ENCODE measurements around the gene DNAH1. TPM values are rescaled to one million over a fixed set of nuclear protein-coding genes. Genes with fewer than 3 reads are reported as not detected.

The DNAH1 gene
- total RNA-seq, 2 donors from 2014 or later = 1.5 to 2.5 TPM

DNA sequence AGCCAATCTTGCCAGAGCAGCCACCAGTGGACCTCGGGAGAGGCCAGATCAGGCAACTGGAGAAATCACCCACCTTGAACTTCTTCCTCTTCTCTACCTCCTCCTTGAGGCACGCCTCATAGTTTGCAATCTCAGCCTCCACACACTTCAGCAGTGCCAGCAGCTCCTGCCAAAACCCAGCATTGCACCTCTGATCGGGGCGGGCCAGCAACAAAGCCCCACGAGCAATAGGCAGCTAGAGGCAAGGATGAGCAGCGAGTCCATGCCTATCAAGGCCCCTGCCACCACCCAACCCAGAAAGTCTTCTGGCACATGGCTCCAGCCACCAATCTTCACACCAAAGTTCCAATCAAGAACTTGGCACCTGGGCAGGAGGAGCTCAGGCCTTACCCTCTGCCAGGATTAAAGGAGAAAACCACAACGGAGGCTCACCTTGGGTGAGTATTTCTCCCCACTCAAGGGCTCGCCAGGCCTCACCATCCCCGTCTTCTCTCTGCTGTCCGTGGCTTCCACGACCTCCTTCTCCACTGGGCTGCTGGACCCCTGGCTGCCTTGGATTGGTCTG is 86.7 kb downstream of the DNAH1 start:
- TF ChIP-seq, protein P1, sequence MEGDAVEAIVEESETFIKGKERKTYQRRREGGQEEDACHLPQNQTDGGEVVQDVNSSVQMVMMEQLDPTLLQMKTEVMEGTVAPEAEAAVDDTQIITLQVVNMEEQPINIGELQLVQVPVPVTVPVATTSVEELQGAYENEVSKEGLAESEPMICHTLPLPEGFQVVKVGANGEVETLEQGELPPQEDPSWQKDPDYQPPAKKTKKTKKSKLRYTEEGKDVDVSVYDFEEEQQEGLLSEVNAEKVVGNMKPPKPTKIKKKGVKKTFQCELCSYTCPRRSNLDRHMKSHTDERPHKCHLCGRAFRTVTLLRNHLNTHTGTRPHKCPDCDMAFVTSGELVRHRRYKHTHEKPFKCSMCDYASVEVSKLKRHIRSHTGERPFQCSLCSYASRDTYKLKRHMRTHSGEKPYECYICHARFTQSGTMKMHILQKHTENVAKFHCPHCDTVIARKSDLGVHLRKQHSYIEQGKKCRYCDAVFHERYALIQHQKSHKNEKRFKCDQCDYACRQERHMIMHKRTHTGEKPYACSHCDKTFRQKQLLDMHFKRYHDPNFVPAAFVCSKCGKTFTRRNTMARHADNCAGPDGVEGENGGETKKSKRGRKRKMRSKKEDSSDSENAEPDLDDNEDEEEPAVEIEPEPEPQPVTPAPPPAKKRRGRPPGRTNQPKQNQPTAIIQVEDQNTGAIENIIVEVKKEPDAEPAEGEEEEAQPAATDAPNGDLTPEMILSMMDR (IDR thresholded peaks at IDR 0.05) = no peak
- no peak overlapping the region for H3K4me3 ChIP-seq
- peaks cover 0 to under 1% of the 10 kb centered on the region in 2 donors for H3K4me1 ChIP-seq
- no peak for DNase-seq (ENCODE audit: low spot score)
- peaks cover 74% of the 10 kb centered on the region for H3K36me3 ChIP-seq
- H3K9me3 ChIP-seq = no peaks in the 10 kb centered on the region
- no peak overlapping the region for H3K27ac ChIP-seq
- H3K27me3 ChIP-seq = no peaks in the 10 kb centered on the region

DNA sequence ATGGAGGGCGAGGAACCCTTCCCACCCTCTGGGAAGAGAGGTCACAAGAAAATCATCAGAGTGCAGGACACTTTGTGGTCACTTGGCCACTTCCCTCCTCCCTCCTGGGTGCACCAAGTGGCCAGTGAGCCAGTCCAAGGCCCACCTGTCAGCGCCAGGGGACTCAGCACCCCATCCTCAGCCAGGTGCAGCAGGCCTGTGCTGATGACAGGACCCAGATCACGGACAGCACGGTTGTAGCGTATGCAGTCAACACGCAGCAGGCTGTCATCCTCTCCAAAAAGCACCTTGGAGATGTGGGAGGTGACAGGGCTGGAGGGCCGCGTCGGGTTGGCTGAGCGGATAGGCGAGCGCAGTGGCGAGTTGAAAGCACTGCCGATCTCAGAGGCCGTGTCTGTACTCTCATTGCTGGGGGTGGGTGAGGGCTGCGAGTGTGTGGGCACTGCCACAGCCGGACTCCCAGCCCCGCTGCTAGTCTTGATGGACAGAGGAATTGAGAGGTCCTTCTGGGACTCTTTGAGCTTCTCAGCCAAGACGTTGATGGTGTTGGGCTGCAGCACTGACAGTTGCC is 87.2 kb downstream of the DNAH1 start:
- Histone ChIP-seq H3K27ac (no peak overlapping the region), H3K36me3 (peaks cover 76% of the 10 kb centered on the region), H3K27me3 (no peaks in the 10 kb centered on the region), H3K4me3 (no peak overlapping the region), H3K4me1 (peaks cover 0 to 6% of the 10 kb centered on the region in 2 donors), H3K9me3 (no peaks in the 10 kb centered on the region)
- DNase-seq (ENCODE audit: low spot score) = no peak
- TF ChIP-seq, protein P1 (IDR thresholded peaks at IDR 0.05) = no peak

DNA sequence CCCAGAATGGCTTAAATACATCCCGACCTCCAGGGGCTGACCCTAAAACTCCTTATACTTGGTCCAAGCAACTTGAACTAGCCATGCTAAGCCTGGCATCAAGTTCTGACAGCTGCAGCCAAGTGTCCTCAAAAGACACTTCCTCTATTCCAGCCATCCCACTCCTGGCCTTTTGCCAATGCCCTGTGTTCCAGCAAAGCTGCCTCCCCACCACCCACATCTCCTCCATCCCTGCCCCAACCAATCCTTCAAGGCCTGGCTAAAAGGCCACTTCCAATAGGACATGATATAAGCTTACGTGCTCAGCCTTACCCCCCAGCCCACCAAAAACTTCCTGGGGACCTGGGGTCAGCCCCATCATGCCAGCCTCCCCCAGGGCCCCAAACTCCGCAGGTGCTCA is 87.8 kb downstream of the DNAH1 start:
- Histone ChIP-seq H3K27ac (no peak overlapping the region), H3K9me3 (no peaks in the 10 kb centered on the region), H3K36me3 (peaks cover 76% of the 10 kb centered on the region), H3K27me3 (no peaks in the 10 kb centered on the region), H3K4me1 (peaks cover 0 to 12% of the 10 kb centered on the region in 2 donors), H3K4me3 (no peak overlapping the region)
- TF ChIP-seq, protein P1 (IDR thresholded peaks at IDR 0.05) = no peak
- no peak for DNase-seq (ENCODE audit: low spot score)

DNA sequence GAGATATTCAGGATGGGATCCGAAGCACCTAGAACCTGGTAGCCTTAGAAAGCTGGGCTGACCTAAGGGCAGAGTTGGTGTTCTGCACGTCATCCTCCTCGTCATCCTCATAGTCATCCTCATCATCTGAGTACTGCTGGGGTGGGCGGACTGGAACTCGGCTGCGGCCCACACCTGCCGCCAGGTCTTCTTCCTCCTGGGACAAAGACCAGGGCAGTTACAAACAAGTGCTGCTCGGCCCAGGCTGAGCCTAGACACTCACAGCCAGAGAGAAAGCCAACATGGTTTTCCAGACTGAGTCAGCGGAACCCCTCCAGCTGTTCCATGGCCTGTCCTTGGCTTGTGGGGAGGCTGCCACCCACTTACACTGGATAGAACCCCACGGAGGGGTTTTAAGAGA is 88.3 kb downstream of the DNAH1 start:
- Histone ChIP-seq H3K4me1 (peaks cover 0 to 17% of the 10 kb centered on the region in 2 donors), H3K27ac (no peak overlapping the region), H3K36me3 (peaks cover 76% of the 10 kb centered on the region), H3K9me3 (no peaks in the 10 kb centered on the region), H3K4me3 (no peak overlapping the region), H3K27me3 (no peaks in the 10 kb centered on the region)
- TF ChIP-seq, protein P1 (IDR thresholded peaks at IDR 0.05) = no peak
- DNase-seq (ENCODE audit: low spot score) = no peak

DNA sequence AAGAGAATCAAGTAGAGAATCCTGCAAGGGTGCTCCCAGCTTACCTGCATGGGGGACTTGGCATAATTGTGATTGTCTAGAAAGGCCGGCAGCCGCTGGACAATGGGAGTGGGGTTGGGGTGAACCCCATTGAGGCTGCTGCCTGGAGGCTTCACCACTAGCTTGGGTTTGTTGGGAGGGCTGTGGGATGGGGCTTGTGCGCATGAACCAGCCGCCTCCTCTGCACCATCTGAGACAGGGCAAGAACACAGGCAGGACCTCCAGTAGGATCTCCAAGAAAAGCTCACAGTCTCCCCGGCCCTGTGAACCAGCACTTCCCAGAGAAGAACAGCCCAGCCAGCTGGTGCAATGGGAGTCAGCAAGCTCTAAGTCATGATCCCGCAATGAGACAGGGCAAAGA is 88.9 kb downstream of the DNAH1 start:
- peaks cover 76% of the 10 kb centered on the region for H3K36me3 ChIP-seq
- DNase-seq (ENCODE audit: low spot score) = no peak
- H3K27me3 ChIP-seq = no peaks in the 10 kb centered on the region
- TF ChIP-seq, protein P1 (IDR thresholded peaks at IDR 0.05) = no peak
- H3K27ac ChIP-seq = no peak overlapping the region
- no peaks in the 10 kb centered on the region for H3K9me3 ChIP-seq
- H3K4me1 ChIP-seq = peaks cover 0 to 18% of the 10 kb centered on the region in 2 donors
- H3K4me3 ChIP-seq = no peak overlapping the region

Measured in right atrium auricular region (tissue), 2 donors.